DMS79 (cell line): Measurements from ENCODE around the gene EYS.

Experiments used
- DNase-seq: peaks from one replicate; lab custom pipeline; 2025; lab: John Stamatoyannopoulos, UW

EYS gene

DNA sequence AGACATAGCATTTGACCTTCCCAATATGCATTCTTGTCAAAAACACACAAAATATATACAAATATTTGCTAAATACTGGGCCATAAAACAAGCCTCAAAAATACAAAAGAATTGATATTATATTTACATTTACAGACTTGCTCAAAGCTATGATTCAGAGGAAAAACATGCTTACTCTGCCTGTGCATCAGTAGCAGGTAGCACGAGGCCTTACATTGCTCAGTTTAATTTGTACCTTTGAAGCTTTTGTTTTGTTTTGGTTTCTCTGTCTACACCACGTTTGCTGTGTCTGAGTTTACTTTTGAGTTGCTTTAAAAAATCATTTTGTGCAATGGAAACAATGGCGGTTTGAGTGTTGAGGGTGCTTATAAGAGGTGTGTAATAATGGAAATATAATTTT is 1972.1 kb downstream of the EYS start:
- no peak for DNase-seq

GRCh38 chr6:63732336-63732735 is 1974.7 kb downstream of the EYS start:
- DNase-seq = no peak

DNA sequence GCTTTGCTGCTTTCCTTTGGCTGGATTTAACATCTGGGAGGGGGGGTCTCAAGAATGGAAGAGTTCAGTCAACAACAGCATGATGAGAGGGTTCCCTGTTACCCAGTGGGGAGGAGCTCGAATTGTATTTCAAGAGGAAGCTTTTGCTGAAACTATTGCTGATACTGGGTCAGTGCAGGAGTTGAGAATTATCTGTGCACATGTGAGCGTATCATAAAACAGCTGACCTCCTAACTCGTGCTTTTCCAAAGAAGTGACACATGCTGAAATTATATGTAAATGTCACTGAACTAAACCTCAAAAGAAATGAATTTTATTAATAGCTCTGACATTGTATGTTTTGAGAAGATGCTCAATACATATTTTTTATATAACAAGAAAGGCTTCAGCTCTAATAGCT is 1975.1 kb downstream of the EYS start:
- no peak for DNase-seq

GRCh38 chr6:63730311-63730710 is 1976.7 kb downstream of the EYS start:
- no peak for DNase-seq

- DNase-seq = no peak
Measured at GRCh38 chr6:63724721-63725120, 1982.3 kb downstream of the EYS start.

- no peak for DNase-seq
Measured at GRCh38 chr6:63721181-63721580, 1985.8 kb downstream of the EYS start.

DNA sequence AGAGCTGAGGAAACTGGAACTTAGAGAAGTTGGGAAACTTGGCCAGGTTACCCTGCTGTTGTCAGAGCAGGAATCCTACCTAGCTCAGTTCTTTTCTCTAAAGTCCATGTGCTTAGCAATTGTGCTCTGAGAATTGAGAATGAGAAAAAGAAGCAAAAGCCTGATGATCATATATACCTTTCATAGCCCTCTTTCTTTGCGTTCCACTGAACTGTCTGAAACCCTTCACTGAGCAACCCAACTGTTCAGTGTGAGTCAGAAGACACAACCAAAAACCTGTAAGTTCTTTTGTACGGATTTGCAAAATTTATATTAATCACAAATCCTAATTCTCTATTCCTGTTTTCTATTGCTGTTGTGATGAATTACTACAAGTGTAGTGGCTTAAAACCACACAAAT is 1990.9 kb downstream of the EYS start:
- DNase-seq = no peak

GRCh38 chr6:63714091-63714490 is 1992.9 kb downstream of the EYS start:
- no peak for DNase-seq

- no peak for DNase-seq
Measured at GRCh38 chr6:63713332-63713731, 1993.7 kb downstream of the EYS start.

DNA sequence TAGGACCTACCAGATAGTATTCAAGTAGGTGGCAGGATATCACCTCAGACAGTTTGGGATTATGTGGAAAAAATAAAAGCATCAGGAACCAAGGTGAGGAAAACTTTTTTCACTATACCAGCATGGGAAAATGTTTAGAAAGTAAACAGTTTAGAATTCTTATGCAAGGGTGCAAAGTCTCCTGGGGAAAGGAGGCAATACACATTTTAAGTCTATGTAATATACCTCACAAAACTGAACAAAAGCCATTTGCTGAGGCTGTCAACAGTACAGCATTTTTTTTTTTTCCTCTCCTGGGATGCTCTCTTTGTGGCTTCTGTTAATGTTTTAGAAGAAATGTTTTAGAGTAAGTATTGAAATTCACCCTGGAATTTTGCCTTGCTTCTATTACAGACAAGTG is 1997.9 kb downstream of the EYS start:
- DNase-seq = no peak

DNA sequence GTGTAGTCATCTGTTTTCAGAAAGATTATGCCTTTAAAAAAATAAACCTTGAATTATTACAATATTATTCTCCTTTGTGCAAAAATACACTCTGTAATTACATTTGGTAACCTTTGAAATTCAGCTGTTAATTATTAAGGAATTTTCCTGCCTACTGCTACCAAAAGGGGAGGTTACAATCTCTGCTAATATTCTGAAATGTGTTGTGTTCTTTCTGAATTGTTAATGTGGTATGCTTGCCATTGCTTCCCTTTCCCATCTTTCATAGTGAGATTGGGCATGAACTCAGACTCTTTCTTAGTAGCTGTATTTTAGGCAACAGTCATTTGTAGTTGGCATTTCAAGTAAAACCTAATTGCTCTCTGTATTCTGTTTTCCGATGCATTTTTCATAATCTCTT is 1998.4 kb downstream of the EYS start:
- no peak for DNase-seq

DNA sequence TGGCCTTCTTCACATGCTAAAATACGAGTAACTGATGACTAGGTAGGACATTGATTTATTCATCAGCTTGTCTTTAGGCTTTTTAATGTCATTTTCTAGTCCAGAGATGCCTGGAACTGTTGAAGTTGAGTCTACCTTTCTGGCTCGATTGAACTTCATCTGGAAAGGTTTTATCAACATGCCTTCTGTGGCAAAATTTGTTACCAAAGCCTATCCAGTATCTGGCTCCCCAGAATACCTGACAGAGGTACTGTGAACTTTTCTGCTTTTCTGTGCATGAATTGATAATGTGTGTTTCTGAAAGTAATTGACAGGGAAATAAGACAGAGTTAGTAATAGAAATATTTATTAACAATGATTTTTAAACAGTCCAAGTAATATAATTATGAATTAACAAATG is 2000.4 kb downstream of the EYS start:
- no peak for DNase-seq

- no peak for DNase-seq
Measured at GRCh38 chr6:63705707-63706106, 2001.3 kb downstream of the EYS start.

- no peak for DNase-seq
Measured at GRCh38 chr6:63690221-63690620, 2016.8 kb downstream of the EYS start.

- DNase-seq = no peak
Measured at GRCh38 chr6:63689421-63689820, 2017.6 kb downstream of the EYS start.

- DNase-seq = no peak
Measured at GRCh38 chr6:63685446-63686379, 2021.3 kb downstream of the EYS start.

GRCh38 chr6:63683071-63683603 is 2023.9 kb downstream of the EYS start:
- no peak for DNase-seq

DNA sequence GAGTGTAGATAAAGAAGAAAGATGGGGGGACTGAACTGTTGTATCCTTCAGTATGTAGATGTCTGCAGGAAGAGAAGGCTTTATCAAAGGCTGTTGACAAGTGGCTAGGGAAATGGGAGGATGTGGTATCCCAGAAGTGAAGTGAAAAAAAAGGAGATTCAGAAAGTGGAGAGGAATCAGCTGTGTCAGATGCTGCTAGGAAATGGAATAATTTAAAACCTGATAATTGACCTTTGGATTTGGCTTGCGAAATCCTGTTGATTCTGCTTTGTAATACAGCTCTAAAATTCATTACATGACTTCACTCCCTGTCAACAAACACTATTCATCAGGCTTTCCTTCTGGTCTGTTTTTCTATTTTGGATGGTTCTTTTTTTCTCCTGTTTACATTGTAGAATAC is 2029.7 kb downstream of the EYS start:
- DNase-seq = no peak

DNA sequence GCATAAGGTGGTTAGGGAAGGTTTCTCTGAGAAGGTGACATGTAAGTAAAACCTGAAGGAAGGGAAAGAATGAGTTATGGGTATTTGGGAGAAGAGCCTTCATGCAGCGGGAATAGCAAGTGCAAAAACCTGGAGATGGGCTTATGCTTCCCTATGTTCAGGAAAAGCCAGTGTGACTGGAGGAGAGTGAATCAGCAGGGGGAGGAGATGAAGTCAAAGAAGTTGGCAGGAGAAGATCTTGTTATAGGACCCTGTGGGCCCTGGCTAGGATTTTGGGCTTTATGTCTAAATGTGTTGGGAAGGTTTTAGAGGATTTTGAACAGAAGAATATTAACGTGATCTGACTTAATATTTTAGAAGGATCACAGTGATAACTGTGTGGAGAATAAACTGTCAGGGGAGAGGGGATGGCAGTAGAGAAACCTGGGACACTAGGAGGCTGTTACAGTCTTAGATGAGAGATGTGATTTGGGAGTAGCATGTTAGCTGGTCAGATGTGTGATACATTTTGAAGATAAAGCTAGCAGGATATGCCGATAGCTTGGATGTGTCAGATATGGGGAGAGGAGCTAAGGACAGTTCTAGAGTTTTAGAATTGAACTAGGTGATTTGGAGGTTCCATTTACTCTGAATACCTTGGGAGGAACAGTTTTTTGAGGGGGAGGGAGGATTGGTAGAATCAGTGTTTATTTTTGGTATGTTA is 2030.5 kb downstream of the EYS start:
- DNase-seq = no peak

DNA sequence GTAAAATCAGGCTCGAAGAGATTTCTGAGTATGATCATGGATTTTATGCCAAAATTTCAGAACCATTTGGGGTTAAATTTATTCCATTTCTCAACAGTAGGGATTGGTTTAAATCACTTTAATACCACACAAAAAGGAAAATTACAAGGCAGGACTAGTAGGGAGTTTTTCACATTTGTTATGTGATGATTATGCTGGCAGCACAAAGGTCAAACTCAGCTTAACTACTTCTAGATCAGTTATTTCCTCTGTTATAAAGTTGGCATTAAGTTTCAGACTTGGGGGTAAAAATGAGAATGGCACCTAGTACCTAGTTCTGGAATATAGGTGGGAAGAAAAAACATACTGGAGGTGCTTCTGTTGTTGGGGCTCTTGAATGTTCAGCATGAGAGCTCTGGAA is 2031.9 kb downstream of the EYS start:
- no peak for DNase-seq

DNA sequence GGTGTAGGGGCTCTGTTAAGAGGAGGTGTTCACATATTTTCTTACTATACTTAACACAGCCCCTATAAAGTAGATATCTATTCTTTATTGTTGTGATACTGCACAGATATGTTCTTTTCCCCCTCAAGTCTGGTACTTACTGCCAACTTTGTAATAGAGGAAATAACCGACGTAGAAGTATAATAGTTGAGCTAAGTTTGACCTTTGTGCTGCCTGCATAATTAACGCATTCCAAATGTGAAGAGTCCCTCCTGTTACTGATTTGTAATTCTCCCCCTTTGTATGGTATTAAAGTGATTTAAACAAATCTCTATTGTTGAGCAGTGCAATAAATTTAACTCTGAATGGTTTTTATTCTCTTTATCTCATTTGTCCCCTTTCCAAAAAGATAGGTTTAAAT is 2032.4 kb downstream of the EYS start:
- DNase-seq = no peak

GRCh38 chr6:63673692-63674091 is 2033.3 kb downstream of the EYS start:
- no peak for DNase-seq

- no peak for DNase-seq
Measured at GRCh38 chr6:63672582-63673129, 2034.4 kb downstream of the EYS start.
